ENCODE results near the gene ZDHHC22.

GRCh38 chr14:77110286-77110685 lies 31.3 kb downstream of the ZDHHC22 start:
- no peak for TF ChIP-seq CTCF (IDR thresholded peaks at IDR 0.05; ENCODE audit: insufficient read depth, low read length, poor library complexity, severe bottlenecking)
- TF ChIP-seq EZH2phosphoT487 (conservative IDR thresholded peaks at IDR 0.05; ENCODE audit: low read length): no peak
